AG09309 (cell line): ENCODE measurements around the gene TRAF7.
A peak's percentile ranks its signal among the peaks of the same experiment; 100 is the strongest.

Experiments
- DNase-seq: peaks from one replicate; pipeline ENCODE4 v3.0.0-alpha.2; 2010; ENCODE audit warnings: low read depth
- H3K4me3 ChIP-seq: 2 replicates; pipeline ENCODE4 v1.5.1; 2011; ENCODE audit warnings: mild to moderate bottlenecking, low read depth, low read length, moderate library complexity; ENCODE audit not compliant: control insufficient read depth
- TF ChIP-seq, protein P1 (sequence below): IDR thresholded peaks from 2 replicates; pipeline ENCODE4 v1.5.1; 2011; ENCODE audit warnings: mild to moderate bottlenecking, low read depth, low read length, inconsistent platforms; ENCODE audit not compliant: insufficient read depth, control insufficient read depth; ENCODE audit errors: missing control alignments

TRAF7 gene

DNA sequence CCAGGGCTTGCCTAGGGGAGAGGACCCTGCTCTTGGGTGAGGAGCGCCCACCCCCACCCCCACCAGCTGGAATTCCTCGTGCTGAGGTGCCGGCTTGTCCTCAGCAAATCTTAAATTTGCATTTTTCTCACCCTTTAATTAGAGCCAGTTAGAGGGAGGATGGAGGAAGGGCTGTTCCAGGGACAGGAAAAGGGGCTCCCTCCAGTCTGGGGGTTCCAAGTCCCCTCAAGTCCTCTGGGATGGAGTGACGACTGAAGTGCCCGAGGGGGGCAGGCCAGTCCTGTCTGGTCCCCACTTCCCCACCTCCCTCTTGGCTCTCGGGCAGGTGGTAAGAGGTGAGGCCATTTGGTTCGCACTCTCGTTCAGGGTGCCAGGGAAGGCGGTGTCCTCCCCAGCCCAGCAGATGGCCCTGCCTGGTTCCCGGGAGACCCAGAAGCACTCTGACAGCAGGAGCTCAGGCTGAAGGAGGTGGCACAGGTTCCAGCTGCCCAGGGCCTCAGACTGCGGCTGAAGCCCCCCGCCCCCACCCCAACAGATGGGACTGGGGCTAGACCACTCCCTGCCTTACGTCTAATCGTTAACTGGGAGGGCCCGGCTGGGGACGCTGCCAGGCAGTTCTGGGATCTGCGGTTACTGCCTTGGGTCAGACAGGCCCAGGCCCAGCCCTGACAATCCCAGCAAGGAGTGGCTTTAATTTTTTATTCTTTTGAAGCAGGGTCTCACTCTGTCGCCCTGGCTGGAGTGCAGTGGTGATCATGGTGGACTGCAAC, 5.0 kb upstream of the TRAF7 start:
- no peak overlapping the region for H3K4me3 ChIP-seq
- DNase-seq = no peak
- TF ChIP-seq, protein P1, sequence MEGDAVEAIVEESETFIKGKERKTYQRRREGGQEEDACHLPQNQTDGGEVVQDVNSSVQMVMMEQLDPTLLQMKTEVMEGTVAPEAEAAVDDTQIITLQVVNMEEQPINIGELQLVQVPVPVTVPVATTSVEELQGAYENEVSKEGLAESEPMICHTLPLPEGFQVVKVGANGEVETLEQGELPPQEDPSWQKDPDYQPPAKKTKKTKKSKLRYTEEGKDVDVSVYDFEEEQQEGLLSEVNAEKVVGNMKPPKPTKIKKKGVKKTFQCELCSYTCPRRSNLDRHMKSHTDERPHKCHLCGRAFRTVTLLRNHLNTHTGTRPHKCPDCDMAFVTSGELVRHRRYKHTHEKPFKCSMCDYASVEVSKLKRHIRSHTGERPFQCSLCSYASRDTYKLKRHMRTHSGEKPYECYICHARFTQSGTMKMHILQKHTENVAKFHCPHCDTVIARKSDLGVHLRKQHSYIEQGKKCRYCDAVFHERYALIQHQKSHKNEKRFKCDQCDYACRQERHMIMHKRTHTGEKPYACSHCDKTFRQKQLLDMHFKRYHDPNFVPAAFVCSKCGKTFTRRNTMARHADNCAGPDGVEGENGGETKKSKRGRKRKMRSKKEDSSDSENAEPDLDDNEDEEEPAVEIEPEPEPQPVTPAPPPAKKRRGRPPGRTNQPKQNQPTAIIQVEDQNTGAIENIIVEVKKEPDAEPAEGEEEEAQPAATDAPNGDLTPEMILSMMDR = no peak

DNA sequence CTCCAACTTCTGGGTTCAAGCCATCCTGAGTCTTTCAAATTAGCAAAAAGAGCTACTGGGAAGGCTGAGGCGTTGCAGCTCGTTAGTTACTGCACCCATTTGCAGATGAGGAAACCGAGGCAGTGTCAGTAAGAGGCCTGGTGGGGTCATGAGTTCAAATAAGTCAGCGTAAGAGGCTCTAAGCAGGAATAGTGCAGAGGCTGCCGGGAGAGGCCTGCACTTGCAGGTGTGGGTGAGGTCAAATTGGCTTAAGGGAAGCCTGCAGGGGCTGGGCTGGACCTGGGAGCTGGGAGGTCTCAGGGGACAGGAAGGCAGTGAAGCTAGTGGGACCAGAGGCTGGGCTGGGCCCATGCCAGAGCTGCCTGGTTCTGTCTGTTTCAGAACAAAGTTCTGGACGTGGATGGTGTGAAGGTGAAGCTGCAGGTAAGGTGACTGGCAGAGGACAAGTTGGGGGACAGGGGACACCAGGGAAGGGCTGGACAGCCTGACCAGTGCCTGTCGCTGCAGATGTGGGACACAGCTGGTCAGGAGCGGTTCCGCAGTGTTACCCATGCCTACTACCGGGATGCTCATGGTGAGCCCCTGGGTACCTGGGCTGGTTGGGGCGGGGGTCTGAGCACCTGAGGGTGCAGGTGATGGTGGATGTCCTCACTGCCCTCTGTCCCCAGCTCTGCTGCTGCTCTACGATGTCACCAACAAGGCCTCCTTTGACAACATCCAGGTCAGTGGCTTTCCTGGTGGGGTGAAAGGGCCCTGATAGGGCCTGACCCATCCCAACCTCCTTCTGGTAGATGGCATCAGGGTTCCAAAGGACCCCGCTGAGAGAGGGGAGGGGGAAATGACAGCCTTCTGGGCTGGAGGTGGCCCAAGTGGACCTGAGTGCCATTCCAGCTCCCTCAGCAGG, 4.1 kb upstream of the TRAF7 start:
- H3K4me3 ChIP-seq = no peak overlapping the region
- TF ChIP-seq, protein P1 = no peak
- DNase-seq = no peak

DNA sequence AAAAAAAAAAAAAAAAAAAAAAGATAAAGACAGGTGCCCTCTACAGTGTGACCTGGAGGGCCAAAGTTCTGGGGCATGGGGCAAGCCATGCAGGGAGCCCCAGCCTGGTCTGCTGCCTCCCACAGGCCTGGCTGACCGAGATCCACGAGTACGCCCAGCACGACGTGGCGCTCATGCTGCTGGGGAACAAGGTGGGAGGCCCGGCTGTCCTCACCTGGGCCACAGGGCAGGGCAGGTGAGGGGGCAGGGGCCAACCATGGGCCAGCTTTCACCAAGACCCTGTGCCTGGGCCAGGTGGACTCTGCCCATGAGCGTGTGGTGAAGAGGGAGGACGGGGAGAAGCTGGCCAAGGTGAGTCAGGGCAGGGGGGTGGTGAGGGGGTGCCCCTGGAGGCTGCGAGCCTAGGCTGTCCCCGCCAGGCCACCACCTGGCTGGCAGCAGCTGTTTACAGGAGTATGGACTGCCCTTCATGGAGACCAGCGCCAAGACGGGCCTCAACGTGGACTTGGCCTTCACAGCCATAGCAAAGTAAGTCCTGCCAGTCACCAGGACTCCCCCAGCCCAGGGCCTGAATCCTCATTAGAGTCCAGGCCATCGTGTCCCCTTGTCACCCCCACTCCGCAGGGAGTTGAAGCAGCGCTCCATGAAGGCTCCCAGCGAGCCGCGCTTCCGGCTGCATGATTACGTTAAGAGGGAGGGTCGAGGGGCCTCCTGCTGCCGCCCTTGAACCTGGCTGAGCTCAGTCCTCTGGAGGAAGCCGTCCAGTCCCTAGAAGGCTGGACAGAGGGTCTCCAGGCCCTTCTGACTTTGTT, 2.7 kb upstream of the TRAF7 start:
- DNase-seq = no peak
- H3K4me3 ChIP-seq = peak overlapping the region; percentile 58
- TF ChIP-seq, protein P1 = no peak

DNA sequence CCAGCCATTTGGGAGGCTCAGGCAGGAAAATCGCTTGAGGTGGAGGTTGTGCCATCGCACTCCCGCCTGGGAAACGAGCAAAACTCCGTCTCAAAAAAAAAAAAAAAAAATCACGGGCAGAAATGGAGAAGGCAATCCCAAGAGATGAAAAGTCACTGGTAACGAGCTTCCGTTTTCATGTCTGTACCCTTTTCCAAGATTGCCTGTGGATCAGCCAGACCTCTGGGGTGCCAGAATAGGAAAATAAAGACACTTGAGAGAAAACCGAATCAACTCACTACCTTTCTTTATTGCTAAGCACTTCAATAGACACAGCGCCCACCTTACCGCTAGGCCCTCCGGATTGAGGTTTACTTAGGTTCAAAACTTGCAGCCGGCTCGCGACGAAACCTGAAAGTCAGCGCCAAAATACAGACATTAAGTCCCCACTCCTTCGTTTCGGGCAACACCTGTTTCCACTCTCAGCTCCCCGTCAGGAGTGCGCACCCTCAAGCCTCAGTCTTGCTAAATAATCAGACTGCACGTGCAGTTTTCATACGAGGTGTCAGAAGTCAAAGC, 970 bp upstream of the TRAF7 start:
- H3K4me3 ChIP-seq = peak overlapping the region; percentile 58
- TF ChIP-seq, protein P1 = no peak
- DNase-seq = no peak

DNA sequence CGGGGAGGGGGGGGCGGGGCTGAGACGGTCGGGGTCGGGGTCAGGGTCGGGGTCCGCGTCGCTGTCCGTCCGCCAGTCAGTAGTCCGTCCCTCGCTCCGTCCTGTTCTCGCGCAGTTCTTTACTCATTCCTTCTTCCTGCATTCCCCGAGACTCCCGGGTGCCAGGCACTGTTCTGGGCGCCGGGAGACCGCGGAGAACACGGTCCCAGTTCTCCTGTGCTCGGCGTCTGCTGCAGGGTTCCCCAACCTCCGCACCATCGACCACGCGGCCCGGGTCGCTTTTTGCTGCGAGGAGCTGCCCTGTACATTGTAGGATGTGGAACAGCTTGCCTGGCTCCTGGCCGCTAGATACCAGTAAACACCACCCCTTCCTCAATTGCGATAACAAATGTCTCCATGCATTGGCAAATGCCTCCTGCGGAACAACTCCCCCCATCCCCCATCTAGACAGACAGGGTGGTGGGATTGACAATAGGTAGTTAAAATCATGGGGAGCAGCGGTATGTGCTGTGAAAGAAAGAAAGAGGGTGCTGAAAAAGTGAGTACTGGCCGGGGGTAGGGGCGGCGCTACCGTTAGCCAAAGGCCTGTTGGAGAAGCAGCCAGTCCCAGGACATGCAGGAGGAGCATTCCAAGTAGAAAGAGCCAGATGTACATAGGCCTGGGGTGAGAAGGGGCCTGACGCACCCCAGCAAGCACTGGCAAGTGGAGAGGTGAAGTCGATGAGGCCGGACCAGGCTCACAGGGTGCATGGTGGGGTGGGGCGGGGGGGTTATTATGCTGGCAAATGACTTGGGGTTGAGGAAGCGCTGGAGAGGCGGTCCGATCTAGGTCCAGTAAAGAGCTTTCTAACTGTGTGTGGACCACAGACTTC, 631 bp downstream of the TRAF7 start:
- TF ChIP-seq, protein P1 = no peak
- peak; percentile 23 for DNase-seq
- H3K4me3 ChIP-seq = peak overlapping the region; percentile 87
